HepG2 (cell line): ENCODE measurements around the gene MED20. TPM values are rescaled to one million over a fixed set of nuclear protein-coding genes. Genes with fewer than 3 reads are reported as not detected.

Source experiments
- ARNT ChIP-seq: fragments of 450-650 bp; IDR thresholded peaks from 2 replicates; pipeline ENCODE4 v1.6.1; 2017
- DNMT1 ChIP-seq: sonication (generic); formaldehyde crosslinking; IDR thresholded peaks from 2 replicates; pipeline ENCODE4 v1.5.1; 2020; ENCODE audit warnings: mild to moderate bottlenecking, missing genetic modification reagents
- ELF3 ChIP-seq: IDR thresholded peaks from 2 replicates; pipeline ENCODE4 v1.6.1; 2016; ENCODE audit warnings: missing genetic modification reagents, missing compliant biosample characterization
- ETV6 ChIP-seq: sonication (generic); formaldehyde crosslinking; conservative IDR thresholded peaks from 2 replicates; pipeline ENCODE4 v1.4.0; 2020; ENCODE audit warnings: missing genetic modification reagents
- MEIS1 ChIP-seq: sonication (generic); formaldehyde crosslinking; IDR thresholded peaks from 2 replicates; pipeline ENCODE4 v1.9.0; 2021; ENCODE audit warnings: mild to moderate bottlenecking, missing genetic modification reagents, moderate library complexity, borderline replicate concordance
- MXI1 ChIP-seq: IDR thresholded peaks from 3 replicates; pipeline ENCODE4 v1.6.1; 2012; ENCODE audit warnings: low read depth, low read length, inconsistent platforms, borderline replicate concordance
- STAT5B ChIP-seq: sonication (generic); formaldehyde crosslinking; IDR thresholded peaks from 2 replicates; pipeline ENCODE4 v1.4.0; 2020; ENCODE audit warnings: missing genetic modification reagents
- ZBTB7B ChIP-seq: sonication (generic); formaldehyde crosslinking; IDR thresholded peaks from 2 replicates; pipeline ENCODE4 v1.4.0; 2020; ENCODE audit warnings: missing genetic modification reagents
- ZNF317 ChIP-seq: sonication (generic); formaldehyde crosslinking; IDR thresholded peaks from 2 replicates; pipeline ENCODE4 v1.5.0; 2020; ENCODE audit warnings: mild to moderate bottlenecking, missing genetic modification reagents
- ZNF446 ChIP-seq: sonication (generic); formaldehyde crosslinking; IDR thresholded peaks from 2 replicates; pipeline ENCODE4 v1.5.0; 2020; ENCODE audit warnings: mild to moderate bottlenecking, missing genetic modification reagents
- ZNF687 ChIP-seq: sonication (generic); formaldehyde crosslinking; IDR thresholded peaks from 2 replicates; pipeline ENCODE4 v1.5.1; 2020; ENCODE audit warnings: mild to moderate bottlenecking, missing genetic modification reagents, moderate library complexity
- ZNF816 ChIP-seq: sonication (generic); formaldehyde crosslinking; IDR thresholded peaks from 2 replicates; pipeline ENCODE4 v1.8.0; 2022; ENCODE audit warnings: missing genetic modification reagents, mild to moderate bottlenecking, borderline replicate concordance
- ZSCAN5A ChIP-seq: sonication (generic); formaldehyde crosslinking; IDR thresholded peaks from 2 replicates; pipeline ENCODE4 v1.8.0; 2022; ENCODE audit warnings: mild to moderate bottlenecking, missing genetic modification reagents, borderline replicate concordance
- ZSCAN9 ChIP-seq: IDR thresholded peaks from 2 replicates; pipeline ENCODE4 v1.6.1; 2016; ENCODE audit warnings: borderline replicate concordance
- polyA plus RNA-seq, 8 experiments: library from polyadenylated mRNA; depleted of rRNA in 3 of 8; stranded (reverse) in 7 of 8; unstranded in 1 of 8; fragments of >200 nt; fragmentation: Illumina TruSeq in 4 of 8; extraction: Trizol in 4 of 8; gene quantifications; 2 replicates each; pipeline versions ENCODE4 v1.2.1 to v1.2.3, GENCODE V29; 2011 to 2016; ENCODE audit warnings: low read depth in 4 of 8, missing spikeins in 1 of 8, mixed read lengths in 1 of 8; ENCODE audit not compliant: insufficient read depth in 1 of 8
- total RNA-seq, 5 experiments: library from RNA; depleted of rRNA; stranded (reverse); fragments of >200 nt; fragmentation: Illumina TruSeq; extraction: Trizol; gene quantifications; 2 replicates each; pipeline ENCODE4 v1.2.3, GENCODE V29; 2016; ENCODE audit warnings: low read depth in 1 of 5
- TF ChIP-seq, protein P1 (sequence below): sonication (generic); formaldehyde crosslinking; IDR thresholded peaks from 2 replicates; pipeline ENCODE4 v1.4.0; 2020; ENCODE audit warnings: missing genetic modification reagents
- TF ChIP-seq, protein P2 (sequence below): IDR thresholded peaks from 2 replicates; pipeline ENCODE4 v1.6.1; 2016; ENCODE audit warnings: mild to moderate bottlenecking
- TF ChIP-seq, protein P3 (sequence below): sonication (generic); formaldehyde crosslinking; IDR thresholded peaks from 2 replicates; pipeline ENCODE4 v1.4.0; 2020; ENCODE audit warnings: missing genetic modification reagents

MED20 gene
- total and polyA plus RNA-seq, 2 of the 13 experiments (the other 11 are each of a cell fraction or from before 2014, with no cell fraction given) = 28.1 to 41.1 TPM

- peak; percentile 83 for TF ChIP-seq ZNF687 (CRISPR knock-in tag)
- TF ChIP-seq ELF3 (CRISPR knock-in tag) = peak; percentile 3; the same call in 1 of the 2 replicates
- TF ChIP-seq, protein P1, sequence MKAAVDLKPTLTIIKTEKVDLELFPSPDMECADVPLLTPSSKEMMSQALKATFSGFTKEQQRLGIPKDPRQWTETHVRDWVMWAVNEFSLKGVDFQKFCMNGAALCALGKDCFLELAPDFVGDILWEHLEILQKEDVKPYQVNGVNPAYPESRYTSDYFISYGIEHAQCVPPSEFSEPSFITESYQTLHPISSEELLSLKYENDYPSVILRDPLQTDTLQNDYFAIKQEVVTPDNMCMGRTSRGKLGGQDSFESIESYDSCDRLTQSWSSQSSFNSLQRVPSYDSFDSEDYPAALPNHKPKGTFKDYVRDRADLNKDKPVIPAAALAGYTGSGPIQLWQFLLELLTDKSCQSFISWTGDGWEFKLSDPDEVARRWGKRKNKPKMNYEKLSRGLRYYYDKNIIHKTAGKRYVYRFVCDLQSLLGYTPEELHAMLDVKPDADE = 0 out of 2 replicates have a peak, but pooled peaks have one; percentile 24
- no peak for TF ChIP-seq ARNT
- TF ChIP-seq MXI1 = peak; percentile 73; the same call in 1 of the 3 replicates
- no peak for TF ChIP-seq STAT5B (CRISPR knock-in tag)
- TF ChIP-seq MEIS1 = peak; percentile 85
- no peak for TF ChIP-seq ZNF816 (CRISPR knock-in tag)
- TF ChIP-seq, protein P2, sequence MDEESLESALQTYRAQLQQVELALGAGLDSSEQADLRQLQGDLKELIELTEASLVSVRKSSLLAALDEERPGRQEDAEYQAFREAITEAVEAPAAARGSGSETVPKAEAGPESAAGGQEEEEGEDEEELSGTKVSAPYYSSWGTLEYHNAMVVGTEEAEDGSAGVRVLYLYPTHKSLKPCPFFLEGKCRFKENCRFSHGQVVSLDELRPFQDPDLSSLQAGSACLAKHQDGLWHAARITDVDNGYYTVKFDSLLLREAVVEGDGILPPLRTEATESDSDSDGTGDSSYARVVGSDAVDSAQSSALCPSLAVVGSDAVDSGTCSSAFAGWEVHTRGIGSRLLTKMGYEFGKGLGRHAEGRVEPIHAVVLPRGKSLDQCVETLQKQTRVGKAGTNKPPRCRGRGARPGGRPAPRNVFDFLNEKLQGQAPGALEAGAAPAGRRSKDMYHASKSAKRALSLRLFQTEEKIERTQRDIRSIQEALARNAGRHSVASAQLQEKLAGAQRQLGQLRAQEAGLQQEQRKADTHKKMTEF (CRISPR knock-in tag) = peak; percentile 42
- 0 out of 2 replicates have a peak, but pooled peaks have one; percentile 82 for TF ChIP-seq DNMT1 (CRISPR knock-in tag)
- TF ChIP-seq ZSCAN5A = 0 out of 2 replicates have a peak, but pooled peaks have one; percentile 5
- peak; percentile 31; the same call in 1 of the 2 replicates for TF ChIP-seq ZBTB7B (CRISPR knock-in tag)
- peak; percentile 55; the same call in 1 of the 2 replicates for TF ChIP-seq ZNF446 (CRISPR knock-in tag)
- peak; percentile 78; the same call in 1 of the 2 replicates for TF ChIP-seq ZNF317 (CRISPR knock-in tag)
- TF ChIP-seq, protein P3, sequence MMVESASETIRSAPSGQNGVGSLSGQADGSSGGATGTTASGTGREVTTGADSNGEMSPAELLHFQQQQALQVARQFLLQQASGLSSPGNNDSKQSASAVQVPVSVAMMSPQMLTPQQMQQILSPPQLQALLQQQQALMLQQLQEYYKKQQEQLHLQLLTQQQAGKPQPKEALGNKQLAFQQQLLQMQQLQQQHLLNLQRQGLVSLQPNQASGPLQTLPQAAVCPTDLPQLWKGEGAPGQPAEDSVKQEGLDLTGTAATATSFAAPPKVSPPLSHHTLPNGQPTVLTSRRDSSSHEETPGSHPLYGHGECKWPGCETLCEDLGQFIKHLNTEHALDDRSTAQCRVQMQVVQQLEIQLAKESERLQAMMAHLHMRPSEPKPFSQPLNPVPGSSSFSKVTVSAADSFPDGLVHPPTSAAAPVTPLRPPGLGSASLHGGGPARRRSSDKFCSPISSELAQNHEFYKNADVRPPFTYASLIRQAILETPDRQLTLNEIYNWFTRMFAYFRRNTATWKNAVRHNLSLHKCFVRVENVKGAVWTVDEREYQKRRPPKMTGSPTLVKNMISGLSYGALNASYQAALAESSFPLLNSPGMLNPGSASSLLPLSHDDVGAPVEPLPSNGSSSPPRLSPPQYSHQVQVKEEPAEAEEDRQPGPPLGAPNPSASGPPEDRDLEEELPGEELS = peak; percentile 4; the same call in 1 of the 2 replicates
- TF ChIP-seq ZSCAN9 = 0 out of 2 replicates have a peak, but pooled peaks have one; percentile 31
- TF ChIP-seq ETV6 (CRISPR knock-in tag) = peak; percentile 65; the same call in 1 of the 2 replicates
Observed at GRCh38 chr6:41941280-41942066, 20.5 kb upstream of the MED20 start, which contains the start of gene CCND3 (continued).
